Skeletal muscle tissue (tissue), 4 donors: Measurements from ENCODE around the gene FAM174B. TPM values are rescaled to one million over a fixed set of nuclear protein-coding genes. Genes with fewer than 3 reads are reported as not detected.

Experiments used
- H3K27ac ChIP-seq: one replicate; pipeline ENCODE4 v1.7.0; 2013; ENCODE audit warnings: mild to moderate bottlenecking, low read depth, low read length, inconsistent platforms
- H3K27me3 ChIP-seq, 3 donors: one replicate each; pipeline ENCODE4 v1.7.0; 2013; ENCODE audit warnings: low read length in 3 of 3; ENCODE audit not compliant: control insufficient read depth in 3 of 3, insufficient read depth in 3 of 3
- H3K36me3 ChIP-seq, 3 donors: one replicate each; pipeline ENCODE4 v1.7.0; 2013; ENCODE audit warnings: low read length in 3 of 3; ENCODE audit not compliant: control insufficient read depth in 3 of 3, insufficient read depth in 3 of 3
- H3K4me1 ChIP-seq, 3 donors: one replicate each; pipeline ENCODE4 v1.7.0; 2013; ENCODE audit warnings: low read length in 3 of 3, mild to moderate bottlenecking in 3 of 3; ENCODE audit not compliant: control insufficient read depth in 3 of 3, insufficient read depth in 3 of 3
- H3K4me3 ChIP-seq, 3 donors: one replicate each; pipeline ENCODE4 v1.7.0; 2013; ENCODE audit warnings: low read length in 3 of 3
- H3K9ac ChIP-seq, 3 donors: one replicate each; pipeline ENCODE4 v1.7.0; 2013; ENCODE audit warnings: low read length in 3 of 3, mild to moderate bottlenecking in 3 of 3, moderate library complexity in 2 of 3, low read depth in 1 of 3
- H3K9me3 ChIP-seq, 3 donors: one replicate each; pipeline ENCODE4 v1.7.0; 2013; ENCODE audit warnings: low read length in 3 of 3; ENCODE audit not compliant: control insufficient read depth in 3 of 3
- total RNA-seq: library from RNA; depleted of rRNA; stranded (reverse); fragments of >200 nt; gene quantifications from one replicate; pipeline ENCODE4 v1.2.3, GENCODE V29; 2014
- donor health status: Osteomylitis.

Gene FAM174B
- total RNA-seq, 1 donor from 2014 or later = 8.4 TPM

GRCh38 chr15:92667287-92667904, 11.8 kb upstream of the FAM174B start:
- Histone ChIP-seq H3K27ac (peak overlapping the region; percentile 26), H3K27me3 (no peaks in the 10 kb centered on the region), H3K4me3 (peak overlapping the region in 1 of 3 donors; percentile 28)

GRCh38 chr15:92666780-92667179, 11.2 kb upstream of the FAM174B start:
- Histone ChIP-seq H3K9ac (peak overlapping the region in 1 of 3 donors; percentile 37), H3K4me3 (peak overlapping the region in 1 of 3 donors; percentile 28), H3K27ac (peak overlapping the region; percentile 26), H3K9me3 (no peaks in the 10 kb centered on the region), H3K27me3 (no peaks in the 10 kb centered on the region), H3K36me3 (no peaks in the 10 kb centered on the region), H3K4me1 (peaks cover 26 to 29% (median 26%) of the 10 kb centered on the region in 3 donors)

More at GRCh38 chr15:92667287-92667904, 11.8 kb upstream of the FAM174B start:
- H3K9me3 ChIP-seq = no peaks in the 10 kb centered on the region
- no peaks in the 10 kb centered on the region for H3K36me3 ChIP-seq
- H3K4me1 ChIP-seq = peaks cover 26 to 29% (median 26%) of the 10 kb centered on the region in 3 donors
- H3K9ac ChIP-seq = no peak overlapping the region

GRCh38 chr15:92665100-92665555, 9.6 kb upstream of the FAM174B start:
- Histone ChIP-seq H3K4me3 (peak overlapping the region; percentile 3 to 52 (median 22)), H3K27ac (peak overlapping the region; percentile 14), H3K36me3 (no peaks in the 10 kb centered on the region), H3K27me3 (no peaks in the 10 kb centered on the region), H3K9me3 (no peaks in the 10 kb centered on the region), H3K9ac (peak overlapping the region in 1 of 3 donors; percentile 63), H3K4me1 (peaks cover 26 to 29% (median 26%) of the 10 kb centered on the region in 3 donors)

GRCh38 chr15:92664178-92664900, 8.8 kb upstream of the FAM174B start:
- no peaks in the 10 kb centered on the region for H3K9me3 ChIP-seq
- H3K4me3 ChIP-seq = no peak overlapping the region
- peak overlapping the region in 1 of 3 donors; percentile 63 for H3K9ac ChIP-seq
- no peaks in the 10 kb centered on the region for H3K36me3 ChIP-seq
- H3K4me1 ChIP-seq = peaks cover 26 to 29% (median 26%) of the 10 kb centered on the region in 3 donors
- no peak overlapping the region for H3K27ac ChIP-seq
- H3K27me3 ChIP-seq = no peaks in the 10 kb centered on the region

- no peak overlapping the region for H3K27ac ChIP-seq
- peaks cover 26 to 29% (median 26%) of the 10 kb centered on the region in 3 donors for H3K4me1 ChIP-seq
- no peaks in the 10 kb centered on the region for H3K36me3 ChIP-seq
- no peak overlapping the region for H3K9ac ChIP-seq
- H3K9me3 ChIP-seq = no peaks in the 10 kb centered on the region
- H3K4me3 ChIP-seq = no peak overlapping the region
- no peaks in the 10 kb centered on the region for H3K27me3 ChIP-seq
Observed at GRCh38 chr15:92663250-92663951, 7.8 kb upstream of the FAM174B start.

DNA sequence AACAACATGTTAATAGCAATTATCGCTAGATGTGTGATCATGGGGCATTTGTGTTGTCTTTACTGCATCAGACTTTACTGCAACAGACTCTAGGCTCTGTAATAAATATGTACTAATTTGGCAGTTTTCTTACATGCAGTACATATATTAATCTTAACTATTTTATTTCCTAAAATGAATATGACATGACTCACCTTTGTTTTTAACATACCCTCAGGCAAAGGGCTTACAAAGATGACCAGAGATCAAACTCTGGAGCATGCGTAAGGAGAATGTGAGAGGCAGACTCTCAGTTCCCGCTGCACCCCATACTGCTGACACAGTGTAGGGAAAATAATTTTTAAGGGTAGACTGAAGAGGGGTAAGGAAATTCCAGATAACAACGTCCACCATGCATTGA, 7.2 kb upstream of the FAM174B start:
- Histone ChIP-seq H3K27me3 (no peaks in the 10 kb centered on the region), H3K36me3 (no peaks in the 10 kb centered on the region), H3K4me1 (peaks cover 26 to 29% (median 26%) of the 10 kb centered on the region in 3 donors), H3K9ac (no peak overlapping the region), H3K9me3 (no peaks in the 10 kb centered on the region), H3K27ac (no peak overlapping the region), H3K4me3 (no peak overlapping the region)

DNA sequence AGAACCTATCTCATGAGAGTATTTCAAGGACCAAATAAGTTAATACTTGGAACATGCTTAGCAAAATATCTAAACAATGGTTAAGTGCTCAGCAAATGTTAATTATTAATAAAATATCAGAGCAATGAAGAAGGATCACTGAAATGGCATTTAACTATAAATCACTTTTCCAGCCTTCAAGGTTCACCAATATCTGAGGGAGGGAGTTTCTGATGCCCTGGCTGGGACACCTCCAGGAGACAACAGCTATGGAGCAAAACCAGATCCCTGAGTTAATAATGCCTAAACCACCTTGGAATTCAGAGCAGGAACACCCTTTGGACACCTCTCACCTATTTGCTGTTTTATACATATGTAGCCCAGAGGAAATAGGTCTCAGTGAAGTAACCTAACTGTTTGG, 6.4 kb upstream of the FAM174B start:
- no peak overlapping the region for H3K27ac ChIP-seq
- no peak overlapping the region for H3K4me3 ChIP-seq
- H3K9me3 ChIP-seq = no peaks in the 10 kb centered on the region
- no peaks in the 10 kb centered on the region for H3K36me3 ChIP-seq
- H3K9ac ChIP-seq = no peak overlapping the region
- peaks cover 18 to 22% (median 18%) of the 10 kb centered on the region in 3 donors for H3K4me1 ChIP-seq
- H3K27me3 ChIP-seq = no peaks in the 10 kb centered on the region

- Histone ChIP-seq H3K4me3 (no peak overlapping the region), H3K4me1 (peaks cover 12 to 17% (median 13%) of the 10 kb centered on the region in 3 donors), H3K9ac (no peak overlapping the region), H3K9me3 (no peaks in the 10 kb centered on the region), H3K27ac (no peak overlapping the region), H3K27me3 (peaks cover 0 to 3% (median 0%) of the 10 kb centered on the region in 3 donors), H3K36me3 (no peaks in the 10 kb centered on the region)
Observed at GRCh38 chr15:92661069-92661468, 5.5 kb upstream of the FAM174B start.

DNA sequence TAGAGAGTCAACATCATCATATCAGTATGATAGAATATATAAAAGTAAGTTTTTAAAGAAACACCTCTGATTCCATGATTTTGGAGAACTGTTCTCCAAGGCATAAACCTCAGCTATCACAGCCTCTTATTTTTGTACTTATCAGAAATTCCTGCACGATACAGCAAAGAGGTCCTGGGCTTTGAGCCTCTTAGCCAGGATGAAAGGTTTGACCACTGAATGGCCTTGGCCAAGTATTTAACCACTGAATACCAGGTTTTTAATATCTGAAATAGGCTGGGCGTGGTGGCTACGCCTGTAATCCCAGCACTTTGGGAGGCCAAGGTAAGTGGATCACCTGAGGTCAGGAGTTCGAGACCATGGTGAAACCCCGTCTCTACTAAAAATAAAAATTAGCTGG, 1.9 kb upstream of the FAM174B start:
- peaks cover 0 to 2% (median 0%) of the 10 kb centered on the region in 3 donors for H3K36me3 ChIP-seq
- H3K4me1 ChIP-seq = peaks cover 16 to 19% (median 18%) of the 10 kb centered on the region in 3 donors
- H3K27ac ChIP-seq = no peak overlapping the region

More for the DNA sequence above, 1.9 kb upstream of the FAM174B start:
- Histone ChIP-seq H3K4me3 (no peak overlapping the region), H3K9me3 (no peaks in the 10 kb centered on the region), H3K9ac (no peak overlapping the region), H3K27me3 (peaks cover 0 to 3% (median 0%) of the 10 kb centered on the region in 3 donors)
